ENCODE data around the gene SRGAP1.

Gene SRGAP1

DNA sequence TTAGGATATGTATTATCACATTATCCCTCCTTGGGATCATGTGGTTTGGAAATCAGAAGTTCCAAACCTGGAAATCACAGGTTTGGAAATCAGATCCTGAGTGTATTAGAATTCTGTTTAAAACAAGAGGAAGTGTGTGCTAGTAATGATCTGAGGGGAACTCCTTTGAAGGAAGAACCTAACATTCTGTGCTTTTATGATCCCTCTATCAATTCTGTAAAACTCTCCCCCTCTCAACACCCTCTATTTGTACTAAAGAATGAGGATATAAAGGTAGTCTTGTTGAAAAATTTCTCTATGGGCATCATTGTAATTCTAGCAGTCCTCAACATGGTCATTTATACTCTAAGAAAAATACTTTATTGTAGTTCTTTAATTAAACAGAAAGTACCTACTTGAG lies 97.4 kb downstream of the SRGAP1 start:
- Mint-ChIP-seq H3K4me3 (no peak overlapping the region), H3K9me3 (no peaks in the 10 kb centered on the region), H3K36me3 (ENCODE audit: low read depth) (no peaks in the 10 kb centered on the region), H3K27ac (no peak overlapping the region), H3K4me1 (ENCODE audit: low read depth) (no peaks in the 10 kb centered on the region), H3K27me3 (no peaks in the 10 kb centered on the region)

DNA sequence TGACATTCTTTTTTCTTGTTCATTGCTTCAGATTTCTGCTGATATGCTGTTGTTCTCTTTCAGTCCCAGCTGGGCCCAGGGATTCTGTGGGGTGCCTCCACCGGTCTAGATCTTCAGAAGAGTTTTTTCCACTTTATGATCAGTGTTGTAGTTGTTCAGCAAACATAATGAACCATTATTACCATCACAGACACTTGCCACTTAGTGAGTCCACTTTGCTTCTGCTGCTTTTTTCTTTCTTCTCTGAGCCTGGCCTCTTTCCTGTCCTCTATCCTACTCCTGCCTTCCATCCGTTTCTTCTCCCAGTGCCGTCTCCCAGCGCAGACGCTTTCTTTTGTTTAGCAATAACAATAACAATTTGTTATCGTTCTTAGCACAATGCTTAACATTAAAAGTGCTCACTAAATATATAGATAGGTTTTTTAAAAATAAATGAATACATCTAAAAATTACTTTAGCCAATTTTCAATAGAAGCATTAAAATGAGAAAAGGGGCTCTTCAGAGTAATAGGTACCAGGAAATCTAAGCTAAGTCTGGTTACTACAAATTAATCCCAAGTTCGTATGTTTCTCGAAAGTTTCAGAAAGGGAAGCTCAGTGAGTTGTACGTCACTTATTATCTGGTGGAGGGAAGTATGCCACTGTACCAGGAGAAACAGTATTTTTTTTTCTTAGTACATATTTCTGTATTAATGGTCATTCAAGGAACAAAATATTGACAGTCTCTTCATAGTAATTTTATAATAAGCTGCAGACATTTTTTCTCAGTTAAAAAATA lies 98.2 kb downstream of the SRGAP1 start:
- Mint-ChIP-seq H3K4me3 (no peak overlapping the region), H3K9me3 (no peaks in the 10 kb centered on the region), H3K4me1 (ENCODE audit: low read depth) (no peaks in the 10 kb centered on the region), H3K27me3 (no peaks in the 10 kb centered on the region), H3K36me3 (ENCODE audit: low read depth) (no peaks in the 10 kb centered on the region), H3K27ac (no peak overlapping the region)

DNA sequence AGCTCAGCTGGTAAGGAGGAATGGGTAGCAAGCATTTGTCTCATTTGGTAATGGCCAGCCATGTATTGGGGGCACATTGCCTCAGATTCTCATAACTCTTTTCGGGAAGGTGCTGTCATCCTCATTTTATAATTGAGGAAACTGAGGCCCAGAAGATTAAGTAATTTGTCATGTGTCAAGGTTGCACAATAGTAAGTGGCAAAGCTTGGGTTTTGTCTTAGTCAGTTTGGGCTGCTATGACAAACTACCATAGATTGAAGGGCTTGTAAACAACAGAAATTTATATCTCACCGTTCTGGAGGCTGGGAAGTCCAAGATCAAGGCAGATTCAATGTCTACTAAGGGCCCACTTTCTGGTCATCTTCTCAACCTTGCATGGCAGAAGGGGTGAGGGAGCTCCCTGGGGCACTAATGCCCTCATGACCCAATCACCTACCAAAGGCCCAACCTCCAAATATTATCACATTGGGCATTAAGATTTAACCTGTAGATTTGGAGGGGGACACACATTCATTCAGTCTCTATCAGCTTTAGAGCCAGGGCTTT lies 99.6 kb downstream of the SRGAP1 start:
- H3K27me3 Mint-ChIP-seq = no peaks in the 10 kb centered on the region

DNA sequence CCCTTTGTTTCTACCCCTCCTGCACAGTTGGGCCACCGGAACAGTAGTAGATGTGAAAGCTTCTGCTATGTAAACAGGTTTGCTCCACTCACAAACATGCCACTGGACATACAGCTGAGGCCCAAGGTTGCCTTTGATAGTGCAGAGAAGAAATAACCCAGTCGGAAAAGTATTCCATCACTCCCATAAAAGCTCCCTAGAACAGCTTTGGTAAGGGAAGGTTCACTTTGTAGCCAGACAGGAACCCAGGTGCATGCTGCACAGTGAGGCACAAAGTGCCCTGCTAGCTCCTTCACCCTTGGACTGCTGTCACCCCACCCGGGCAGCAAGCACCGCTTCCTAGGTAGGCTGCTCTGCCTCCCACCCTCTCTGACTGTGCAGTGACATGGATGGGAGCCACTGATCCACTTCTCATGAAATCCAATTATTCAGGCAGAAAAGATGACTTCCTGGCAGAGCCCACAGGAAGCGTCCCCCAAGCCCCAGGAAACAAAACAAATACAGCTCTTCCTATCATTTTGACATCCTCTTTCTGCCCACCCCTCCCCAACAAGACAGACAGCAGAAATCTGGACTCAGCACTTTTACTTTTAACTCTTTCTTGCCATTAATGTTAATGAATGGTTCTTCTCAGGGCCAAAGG lies 100.2 kb downstream of the SRGAP1 start:
- no peaks in the 10 kb centered on the region for H3K27me3 Mint-ChIP-seq
- no peaks in the 10 kb centered on the region for H3K36me3 Mint-ChIP-seq (ENCODE audit: low read depth)
- H3K9me3 Mint-ChIP-seq = no peaks in the 10 kb centered on the region
- H3K4me3 Mint-ChIP-seq = no peak overlapping the region
- no peaks in the 10 kb centered on the region for H3K4me1 Mint-ChIP-seq (ENCODE audit: low read depth)
- no peak overlapping the region for H3K27ac Mint-ChIP-seq

More for the DNA sequence above, 99.6 kb downstream of the SRGAP1 start:
- no peak overlapping the region for H3K27ac Mint-ChIP-seq
- H3K9me3 Mint-ChIP-seq = no peaks in the 10 kb centered on the region
- no peaks in the 10 kb centered on the region for H3K36me3 Mint-ChIP-seq (ENCODE audit: low read depth)
- H3K4me3 Mint-ChIP-seq = no peak overlapping the region
- no peaks in the 10 kb centered on the region for H3K4me1 Mint-ChIP-seq (ENCODE audit: low read depth)

DNA sequence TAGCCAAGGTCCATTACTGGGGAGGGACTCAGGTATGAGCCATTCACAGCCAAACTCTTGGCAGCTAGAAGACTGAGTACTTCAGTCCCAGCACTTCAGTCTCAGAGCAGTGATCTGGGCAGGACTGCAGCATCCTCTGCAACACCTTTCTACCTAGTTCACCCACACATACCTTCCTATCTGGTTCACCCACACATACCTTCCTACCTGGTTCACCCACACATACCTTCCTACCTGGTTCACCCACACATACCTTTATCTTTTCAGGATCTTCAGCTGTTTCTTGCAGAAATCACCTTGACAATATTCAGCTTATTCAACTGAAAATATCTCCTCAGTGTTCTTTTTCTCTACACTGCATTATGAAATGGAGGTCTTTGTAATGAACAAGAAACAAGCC lies 101.3 kb downstream of the SRGAP1 start:
- Mint-ChIP-seq H3K27me3 (peaks cover 3% of the 10 kb centered on the region), H3K4me3 (no peak overlapping the region), H3K4me1 (ENCODE audit: low read depth) (no peaks in the 10 kb centered on the region), H3K27ac (no peak overlapping the region), H3K9me3 (no peaks in the 10 kb centered on the region), H3K36me3 (ENCODE audit: low read depth) (no peaks in the 10 kb centered on the region)

DNA sequence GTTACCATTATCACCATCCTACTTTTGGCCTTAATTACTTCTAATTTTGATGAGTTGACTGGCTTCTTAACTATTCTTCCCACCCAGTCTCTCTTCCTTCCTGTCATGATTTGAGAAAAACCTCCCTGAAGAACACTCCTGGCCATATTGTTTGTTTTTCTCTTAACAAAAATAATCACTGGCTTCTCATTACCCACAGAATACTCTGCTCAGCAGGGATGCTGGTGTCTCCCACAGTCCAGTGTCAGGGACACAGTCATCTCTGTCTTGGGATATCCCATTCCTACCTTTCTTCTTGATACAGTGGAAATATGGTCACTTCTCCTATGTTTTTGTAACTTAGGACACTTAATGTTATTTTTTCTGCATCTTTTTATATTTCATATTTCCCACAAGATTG lies 103.7 kb downstream of the SRGAP1 start:
- Mint-ChIP-seq H3K9me3 (no peaks in the 10 kb centered on the region), H3K4me3 (no peak overlapping the region), H3K27ac (no peak overlapping the region), H3K27me3 (peaks cover 11% of the 10 kb centered on the region), H3K36me3 (ENCODE audit: low read depth) (no peaks in the 10 kb centered on the region), H3K4me1 (ENCODE audit: low read depth) (no peaks in the 10 kb centered on the region)

DNA sequence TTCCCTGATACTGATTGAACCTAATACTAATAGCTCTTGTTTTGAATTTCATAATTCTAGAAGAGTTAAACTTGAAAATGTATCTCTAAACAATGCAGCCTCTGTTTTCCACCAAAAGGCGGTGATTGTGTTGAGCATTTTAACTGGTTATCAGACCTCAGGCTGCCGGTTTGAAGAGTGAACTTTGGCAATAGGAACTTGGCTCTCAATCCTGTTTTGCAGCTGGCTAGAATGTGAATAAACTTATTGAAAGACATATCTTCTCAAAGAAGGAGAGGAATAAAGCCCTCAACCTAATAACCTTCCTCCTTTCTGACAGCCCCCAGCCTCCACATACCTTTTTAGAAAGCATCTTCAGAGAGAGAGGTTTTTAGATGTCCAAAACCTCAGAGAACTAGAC lies 105.4 kb downstream of the SRGAP1 start:
- H3K4me1 Mint-ChIP-seq (ENCODE audit: low read depth) = no peaks in the 10 kb centered on the region
- peaks cover 17% of the 10 kb centered on the region for H3K27me3 Mint-ChIP-seq
- H3K27ac Mint-ChIP-seq = no peak overlapping the region
- H3K4me3 Mint-ChIP-seq = no peak overlapping the region
- H3K36me3 Mint-ChIP-seq (ENCODE audit: low read depth) = no peaks in the 10 kb centered on the region
- H3K9me3 Mint-ChIP-seq = no peaks in the 10 kb centered on the region

DNA sequence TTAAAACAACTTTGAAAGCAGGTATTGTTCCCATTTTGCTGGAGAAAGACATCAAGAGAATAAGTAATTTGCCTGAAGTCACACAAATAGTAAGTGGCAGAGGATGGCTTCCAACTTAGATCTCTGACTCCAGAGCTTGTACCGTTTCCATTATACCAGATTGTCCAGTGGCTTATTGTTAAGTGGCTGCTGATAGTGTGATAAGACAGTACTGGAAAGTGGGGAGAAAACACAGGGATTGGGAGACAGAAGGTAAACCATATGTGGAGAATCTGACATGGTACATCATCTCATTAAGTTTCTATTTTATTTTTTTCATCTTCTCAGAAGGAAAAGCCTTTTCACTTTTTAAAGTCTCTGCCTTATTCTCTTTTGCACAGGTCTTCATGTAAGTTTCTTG lies 108.5 kb downstream of the SRGAP1 start:
- H3K4me1 Mint-ChIP-seq (ENCODE audit: low read depth) = no peaks in the 10 kb centered on the region
- H3K9me3 Mint-ChIP-seq = no peaks in the 10 kb centered on the region
- no peaks in the 10 kb centered on the region for H3K36me3 Mint-ChIP-seq (ENCODE audit: low read depth)
- no peak overlapping the region for H3K27ac Mint-ChIP-seq
- H3K27me3 Mint-ChIP-seq = peaks cover 25% of the 10 kb centered on the region
- H3K4me3 Mint-ChIP-seq = no peak overlapping the region

DNA sequence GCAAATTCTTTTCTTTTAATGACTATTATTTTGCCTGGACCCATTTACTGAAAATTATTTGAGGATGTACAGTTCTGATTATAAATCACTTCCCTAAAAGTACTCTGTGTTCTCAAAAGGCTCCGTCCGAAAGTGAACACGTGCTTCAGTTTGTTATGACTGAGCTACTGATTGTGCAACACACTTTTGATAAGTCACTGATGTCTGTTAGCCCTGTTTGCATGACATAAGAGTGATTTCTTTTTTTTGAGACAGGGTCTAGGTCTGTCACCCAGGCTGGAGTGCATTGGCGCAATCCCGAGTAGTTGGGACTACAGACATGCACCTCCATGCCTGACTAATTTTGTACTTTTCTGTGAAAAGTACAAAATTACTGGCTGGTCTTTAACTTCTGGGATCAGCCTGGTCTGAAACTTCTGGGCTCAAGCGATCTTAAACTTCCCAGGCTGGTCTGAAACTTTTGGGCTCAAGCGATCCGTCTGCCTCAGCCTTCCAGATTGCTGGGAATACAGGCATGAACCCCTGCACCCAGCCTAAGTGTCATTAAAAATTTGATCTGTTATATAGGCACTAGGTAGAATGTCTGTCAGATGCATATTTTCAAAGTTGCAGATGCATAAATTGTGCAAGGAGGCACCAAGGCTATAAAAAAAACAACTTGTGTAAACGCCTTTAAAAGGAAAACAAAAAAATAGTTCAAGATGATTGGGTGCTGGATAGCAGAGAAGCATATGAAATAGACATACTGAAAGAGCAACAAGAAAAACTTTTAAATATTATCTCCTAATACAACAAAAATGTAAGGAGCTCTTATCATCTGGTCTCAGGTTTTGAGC lies 111.5 kb downstream of the SRGAP1 start:
- no peak overlapping the region for H3K27ac Mint-ChIP-seq
- no peaks in the 10 kb centered on the region for H3K4me1 Mint-ChIP-seq (ENCODE audit: low read depth)
- H3K4me3 Mint-ChIP-seq = no peak overlapping the region
- H3K9me3 Mint-ChIP-seq = no peaks in the 10 kb centered on the region
- H3K36me3 Mint-ChIP-seq (ENCODE audit: low read depth) = no peaks in the 10 kb centered on the region
- peaks cover 21% of the 10 kb centered on the region for H3K27me3 Mint-ChIP-seq

DNA sequence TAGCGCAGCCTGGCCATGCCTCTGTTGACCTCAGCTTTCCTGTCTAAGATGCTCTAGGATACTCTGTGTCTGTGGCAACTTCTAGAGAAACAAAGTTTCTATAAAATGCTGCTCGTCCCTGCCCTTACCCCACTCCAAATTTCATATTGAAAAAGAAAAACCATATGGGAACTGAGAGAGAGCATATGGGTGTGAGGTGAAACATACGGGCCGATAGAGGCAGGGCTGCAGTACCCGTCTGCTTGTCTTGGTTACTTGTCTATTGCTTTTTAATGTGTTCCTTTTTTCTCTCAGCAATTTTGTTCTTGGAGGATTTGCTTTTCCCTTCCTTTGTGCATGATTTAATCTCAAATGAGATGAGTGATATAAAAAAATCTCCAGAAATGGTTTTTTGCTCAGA lies 113.0 kb downstream of the SRGAP1 start:
- no peak overlapping the region for H3K4me3 Mint-ChIP-seq
- H3K27me3 Mint-ChIP-seq = peaks cover 14% of the 10 kb centered on the region
- no peak overlapping the region for H3K27ac Mint-ChIP-seq
- H3K36me3 Mint-ChIP-seq (ENCODE audit: low read depth) = no peaks in the 10 kb centered on the region
- no peaks in the 10 kb centered on the region for H3K4me1 Mint-ChIP-seq (ENCODE audit: low read depth)
- no peaks in the 10 kb centered on the region for H3K9me3 Mint-ChIP-seq

DNA sequence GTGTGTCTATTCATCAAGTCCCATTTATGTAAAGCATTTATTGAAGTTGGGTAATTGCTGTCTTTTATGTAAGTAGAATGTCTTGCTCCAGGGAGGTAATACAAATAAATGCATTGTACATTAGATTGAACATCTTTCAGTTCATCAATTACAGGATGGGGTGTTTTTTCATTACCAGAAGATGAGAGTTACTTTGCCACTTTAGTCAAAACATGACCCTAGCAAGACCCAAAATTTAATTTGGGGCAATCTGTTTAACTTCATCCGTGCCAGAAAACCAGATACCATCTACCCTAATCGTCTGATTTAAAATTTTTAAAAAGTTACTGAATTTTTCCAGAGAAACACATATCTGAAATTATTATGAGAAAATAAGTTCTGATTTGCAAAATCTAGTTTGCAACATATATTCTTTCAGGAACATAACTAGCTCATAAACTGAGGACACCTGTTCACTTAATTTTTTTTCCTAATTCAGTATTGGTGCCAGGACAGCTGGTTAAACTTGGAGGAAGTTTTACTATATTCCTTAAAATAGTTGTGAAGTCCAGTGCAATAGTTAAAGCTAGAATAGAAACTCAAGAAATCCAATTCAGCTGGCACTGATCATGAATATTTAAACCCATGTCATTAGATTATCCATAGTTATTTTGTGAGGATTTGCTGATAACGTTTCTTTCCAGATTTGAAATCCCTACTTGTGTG lies 114.5 kb downstream of the SRGAP1 start:
- peaks cover 8% of the 10 kb centered on the region for H3K27me3 Mint-ChIP-seq
- H3K9me3 Mint-ChIP-seq = no peaks in the 10 kb centered on the region
- no peaks in the 10 kb centered on the region for H3K4me1 Mint-ChIP-seq (ENCODE audit: low read depth)
- H3K36me3 Mint-ChIP-seq (ENCODE audit: low read depth) = no peaks in the 10 kb centered on the region
- no peak overlapping the region for H3K27ac Mint-ChIP-seq
- no peak overlapping the region for H3K4me3 Mint-ChIP-seq

DNA sequence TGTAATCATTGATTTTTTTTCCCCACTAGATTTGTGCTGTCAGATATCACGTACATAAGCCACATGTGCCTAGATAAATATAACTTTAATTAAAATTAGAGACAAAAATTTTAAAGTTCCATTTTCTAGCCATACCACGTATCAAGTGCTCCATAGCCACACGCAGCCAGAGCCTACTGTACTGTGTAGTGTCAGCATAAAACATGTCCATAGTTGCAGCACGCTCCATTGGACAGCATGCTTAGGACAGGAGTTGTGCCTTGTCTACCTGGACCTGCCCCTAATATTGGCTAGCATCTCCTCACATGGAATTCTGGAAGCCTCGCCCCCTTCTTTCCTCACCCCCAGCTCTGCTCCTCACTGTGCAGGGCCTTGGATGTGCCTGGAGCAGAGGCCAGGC lies 116.5 kb downstream of the SRGAP1 start:
- H3K27me3 Mint-ChIP-seq = peaks cover 8% of the 10 kb centered on the region
- no peak overlapping the region for H3K27ac Mint-ChIP-seq
- H3K36me3 Mint-ChIP-seq (ENCODE audit: low read depth) = no peaks in the 10 kb centered on the region
- H3K4me1 Mint-ChIP-seq (ENCODE audit: low read depth) = no peaks in the 10 kb centered on the region
- H3K4me3 Mint-ChIP-seq = no peak overlapping the region
- H3K9me3 Mint-ChIP-seq = no peaks in the 10 kb centered on the region

DNA sequence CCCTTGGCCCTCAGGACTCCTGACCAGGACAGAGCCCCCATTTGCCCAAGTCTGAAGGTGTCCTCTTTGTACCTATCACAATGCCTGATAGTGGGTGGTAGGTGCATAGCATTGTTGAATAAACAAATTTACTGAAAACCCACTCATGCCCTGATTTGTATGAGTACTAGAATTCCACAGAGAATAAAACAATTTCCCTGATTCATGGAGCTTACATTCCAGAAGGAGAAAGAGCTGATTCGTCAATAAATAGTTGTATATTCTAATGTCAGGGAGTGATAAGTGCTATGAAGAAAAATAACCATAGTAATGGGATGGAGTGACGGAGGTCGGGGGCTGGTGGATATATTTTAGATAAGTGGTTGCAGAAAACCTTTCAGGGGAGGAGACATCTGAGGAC lies 117.0 kb downstream of the SRGAP1 start:
- Mint-ChIP-seq H3K4me1 (ENCODE audit: low read depth) (no peaks in the 10 kb centered on the region), H3K36me3 (ENCODE audit: low read depth) (no peaks in the 10 kb centered on the region), H3K4me3 (no peak overlapping the region), H3K27me3 (peaks cover 8% of the 10 kb centered on the region), H3K9me3 (no peaks in the 10 kb centered on the region), H3K27ac (no peak overlapping the region)

DNA sequence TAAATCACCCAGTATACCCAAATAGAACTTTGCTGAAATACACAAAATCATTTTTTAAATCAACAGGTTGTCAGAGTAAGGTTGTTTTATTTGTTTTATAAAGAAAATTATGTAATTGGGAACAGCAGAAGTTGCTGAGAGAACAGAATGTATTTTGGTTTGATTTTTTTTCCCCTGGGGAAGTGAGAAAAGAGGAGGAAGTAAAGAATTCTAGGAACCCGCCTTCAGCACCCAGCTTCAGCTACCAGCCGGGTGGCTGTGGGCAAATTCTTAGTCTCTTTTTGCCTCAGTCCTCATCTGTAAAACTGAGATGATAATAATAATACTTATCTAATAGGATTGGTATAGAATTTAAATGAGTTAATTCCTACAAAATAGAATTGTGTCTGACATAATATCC lies 119.4 kb downstream of the SRGAP1 start:
- H3K4me3 Mint-ChIP-seq = no peak overlapping the region
- no peaks in the 10 kb centered on the region for H3K9me3 Mint-ChIP-seq
- H3K36me3 Mint-ChIP-seq (ENCODE audit: low read depth) = no peaks in the 10 kb centered on the region
- H3K4me1 Mint-ChIP-seq (ENCODE audit: low read depth) = no peaks in the 10 kb centered on the region
- no peaks in the 10 kb centered on the region for H3K27me3 Mint-ChIP-seq
- H3K27ac Mint-ChIP-seq = no peak overlapping the region
